H1 (cell line): ENCODE results near the gene PAEP. TPM values are rescaled to one million over a fixed set of nuclear protein-coding genes. Genes with fewer than 3 reads are reported as not detected.

ENCODE experiments used
- FOSL1 ChIP-seq: IDR thresholded peaks from 2 replicates; pipeline ENCODE4 v1.6.1; 2011; ENCODE audit warnings: mild to moderate bottlenecking, low read depth, low read length, moderate library complexity; ENCODE audit not compliant: insufficient read depth
- JUN ChIP-seq: IDR thresholded peaks from 2 replicates; pipeline ENCODE4 v1.6.1; 2011; ENCODE audit warnings: low read depth, mild to moderate bottlenecking, improper control_type of control experiment, low read length
- NANOG ChIP-seq: IDR thresholded peaks from 2 replicates; pipeline ENCODE4 v1.6.1; 2011; ENCODE audit warnings: low read length, low read depth, mild to moderate bottlenecking, inconsistent platforms; ENCODE audit not compliant: insufficient read depth, poor library complexity, severe bottlenecking
- polyA plus RNA-seq, 7 experiments: library from polyadenylated mRNA; depleted of rRNA in 3 of 7; stranded (reverse) in 5 of 7; unstranded in 2 of 7; fragments of >200 nt in 5 of 7; fragments of 200-250 nt in 2 of 7; gene quantifications; 1 replicate in 5 of 7; 2 replicates in 1 of 7; 4 replicates in 1 of 7; pipeline versions ENCODE4 v1.2.1 to v1.2.3, GENCODE V29; 2011 to 2013; ENCODE audit warnings: missing spikeins in 2 of 7, mixed read lengths in 2 of 7
- total RNA-seq: library from RNA; stranded (reverse); fragmentation: NEBNext Ultra II Directional; extraction: Animal tissue kit (Norgen Biotek cat#: 25700); gene quantifications from 2 replicates; pipeline ENCODE4 v1.2.1, GENCODE V29; 2021

PAEP gene
- total and polyA plus RNA-seq, 2 of the 8 experiments (the other 6 are each of a cell fraction or from before 2014, with no cell fraction given) = not detected

DNA sequence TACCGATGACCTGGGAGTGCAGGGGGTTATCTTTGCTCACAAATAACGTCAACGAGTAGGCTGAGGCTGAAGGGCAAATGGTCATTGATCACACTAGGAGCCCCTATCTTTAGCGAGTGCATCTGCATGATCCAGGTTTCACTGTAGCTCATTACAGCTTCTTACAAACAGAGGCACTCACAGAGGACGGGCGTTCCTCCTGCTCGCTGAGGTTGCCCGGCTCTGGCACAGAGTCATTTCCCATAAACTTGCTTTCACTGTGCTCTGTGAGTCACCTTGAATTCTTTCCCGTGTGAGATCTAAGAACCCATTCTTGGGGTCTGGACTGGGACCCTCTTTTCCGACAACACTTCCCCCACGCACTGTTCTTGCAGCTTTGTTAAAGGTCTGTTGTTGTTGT, 1.9 kb upstream of the PAEP start (continued):
- TF ChIP-seq NANOG (no peak), JUN (no peak), FOSL1 (no peak)
